Fibroblast of pulmonary artery (primary cell): Measurements from ENCODE around the gene PRR12.
"Not testable (repeated sequence)": the region's sequence is repeated elsewhere in the genome, so short reads cannot be mapped to it uniquely, and the experiment has no call there.

Experiments
- DNase-seq: peaks from one replicate; pipeline ENCODE4 v3.0.0-alpha.2; 2010; ENCODE audit warnings: low read depth
- H3K4me3 ChIP-seq: replicated peaks from 2 replicates; pipeline ENCODE4 v1.5.1; 2011; ENCODE audit warnings: low read depth, mild to moderate bottlenecking, control low read depth, low read length, moderate library complexity
- CTCF ChIP-seq: IDR thresholded peaks from 2 replicates; pipeline ENCODE4 v1.5.1; 2011; ENCODE audit warnings: mild to moderate bottlenecking, control low read depth, low read length, inconsistent platforms; ENCODE audit errors: missing control alignments

PRR12 gene

GRCh38 chr19:49614096-49614833 lies 23.3 kb downstream of the PRR12 start:
- peak; percentile 9 for TF ChIP-seq CTCF

GRCh38 chr19:49615861-49616260 lies 24.9 kb downstream of the PRR12 start:
- H3K4me3 ChIP-seq: no peak overlapping the region
- DNase-seq: no peak
- TF ChIP-seq CTCF: no peak

More at GRCh38 chr19:49614096-49614833, 23.3 kb downstream of the PRR12 start:
- H3K4me3 ChIP-seq: no peak overlapping the region
- DNase-seq: peak; percentile 78

DNA sequence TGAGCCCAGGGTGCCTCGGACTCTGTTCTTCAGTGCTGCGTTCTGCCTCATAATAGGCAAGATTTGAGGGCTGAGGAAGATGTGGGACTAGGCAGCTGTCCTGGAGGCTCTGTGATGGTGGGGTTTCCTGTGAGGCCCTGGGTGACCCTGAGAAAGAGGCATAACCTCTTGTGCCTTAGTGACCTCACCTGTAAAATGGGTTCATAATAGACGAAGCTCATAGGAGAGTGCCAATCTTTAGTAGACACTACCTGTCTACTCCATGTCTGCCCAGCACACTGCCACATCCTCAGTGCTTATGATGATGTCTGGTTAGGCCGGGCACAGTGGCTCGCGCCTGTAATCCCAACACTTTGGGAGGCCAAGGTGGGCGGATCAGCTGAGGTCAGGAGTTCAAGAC lies 25.6 kb downstream of the PRR12 start:
- H3K4me3 ChIP-seq: no peak overlapping the region
- TF ChIP-seq CTCF: no peak

GRCh38 chr19:49616945-49617344 lies 26.0 kb downstream of the PRR12 start:
- no peak for DNase-seq
- H3K4me3 ChIP-seq: no peak overlapping the region
- no peak for TF ChIP-seq CTCF

More for the DNA sequence above, 25.6 kb downstream of the PRR12 start:
- DNase-seq: no peak

- H3K4me3 ChIP-seq, DNase-seq: not testable (repeated sequence)
These were observed 26.9 kb downstream of the PRR12 start for GRCh38 chr19:49617860-49618259.

DNA sequence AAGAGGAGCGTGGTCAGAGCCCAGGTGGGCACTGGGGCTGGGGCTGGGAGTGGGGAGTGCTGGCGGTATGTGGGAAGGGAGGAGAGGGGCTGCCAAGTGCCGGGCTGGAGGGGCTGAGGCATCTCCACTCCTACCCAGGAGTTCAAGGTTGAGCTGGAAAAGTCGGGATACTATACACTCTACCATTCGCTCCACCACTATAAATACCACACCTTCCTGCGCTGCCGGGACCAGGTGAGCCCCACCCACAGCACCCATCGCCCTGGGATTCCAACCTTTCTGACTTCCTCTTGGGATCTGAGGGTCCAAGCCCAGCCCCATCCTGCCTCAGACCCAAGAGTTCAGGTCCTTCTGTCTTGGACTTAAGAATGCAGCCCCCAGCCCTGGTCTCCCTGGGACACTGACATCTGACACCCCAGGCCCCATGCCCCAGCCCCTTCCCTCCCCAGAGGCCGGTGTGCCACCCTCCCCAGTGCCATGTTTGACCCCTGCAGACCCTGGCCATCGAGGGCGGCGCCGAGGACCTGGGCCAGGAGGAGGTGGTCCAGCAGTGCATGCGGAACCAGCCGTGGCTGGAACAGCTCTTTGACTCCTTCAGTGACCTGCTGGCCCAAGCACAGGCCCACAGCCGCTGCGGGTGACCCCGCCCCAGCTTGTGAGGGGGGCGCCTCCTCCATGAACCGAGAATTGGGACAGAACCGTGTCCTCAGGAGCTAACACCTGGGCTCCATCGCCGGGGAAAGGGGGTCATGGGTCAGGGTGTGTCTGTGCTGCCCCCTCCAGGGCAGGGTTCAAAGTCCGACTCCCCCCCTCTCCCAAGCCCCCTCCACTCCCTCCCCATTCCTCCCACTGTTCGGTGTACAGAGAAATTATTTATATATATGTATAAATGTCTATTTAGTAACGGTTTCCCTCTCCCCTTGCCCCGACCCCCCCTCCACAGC lies 34.3 kb downstream of the PRR12 start:
- TF ChIP-seq CTCF: no peak
- DNase-seq: no peak
- H3K4me3 ChIP-seq: no peak overlapping the region

- TF ChIP-seq CTCF: no peak
- H3K4me3 ChIP-seq: no peak overlapping the region
- no peak for DNase-seq
These were observed 35.2 kb downstream of the PRR12 start for GRCh38 chr19:49626226-49626625.
